ENCODE measurements around the gene GPC2.
A peak's percentile ranks its signal among the peaks of the same experiment; 100 is the strongest.

Gene GPC2

DNA sequence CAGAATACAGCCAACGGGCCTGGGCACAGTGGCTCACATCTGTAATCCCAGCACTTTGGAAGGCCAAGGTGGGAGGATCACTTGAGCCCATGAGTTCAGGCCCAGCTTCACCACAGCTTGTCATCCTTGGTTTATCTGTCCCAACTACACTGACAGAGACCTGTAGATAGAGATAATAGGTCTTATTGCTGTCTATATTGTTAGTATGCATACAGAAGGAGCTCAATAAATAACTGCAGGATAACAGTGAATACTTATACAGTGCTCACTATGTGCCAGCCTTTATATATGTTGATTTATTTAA, 56.5 kb downstream of the GPC2 start:
- Histone ChIP-seq H3K27ac (ENCODE audit: insufficient read depth, low read depth, low read length, poor library complexity, severe bottlenecking) (no peak overlapping the region), H3K36me3 (ENCODE audit: control insufficient read depth, insufficient read depth, low read length) (no peaks in the 10 kb centered on the region), H3K4me3 (ENCODE audit: insufficient read depth, low read depth, low read length) (peak overlapping the region; percentile 83), H3K4me1 (ENCODE audit: control insufficient read depth, insufficient read depth, low read length) (peaks cover 3% of the 10 kb centered on the region), H3K9me3 (ENCODE audit: control insufficient read depth, low read length) (no peaks in the 10 kb centered on the region), H3K27me3 (ENCODE audit: control insufficient read depth, insufficient read depth, low read length, poor library complexity, severe bottlenecking) (no peaks in the 10 kb centered on the region)
- WGBS, 2 experiments, result 49 to 58% methylated on average over 1 of the region's 1 CpG

DNA sequence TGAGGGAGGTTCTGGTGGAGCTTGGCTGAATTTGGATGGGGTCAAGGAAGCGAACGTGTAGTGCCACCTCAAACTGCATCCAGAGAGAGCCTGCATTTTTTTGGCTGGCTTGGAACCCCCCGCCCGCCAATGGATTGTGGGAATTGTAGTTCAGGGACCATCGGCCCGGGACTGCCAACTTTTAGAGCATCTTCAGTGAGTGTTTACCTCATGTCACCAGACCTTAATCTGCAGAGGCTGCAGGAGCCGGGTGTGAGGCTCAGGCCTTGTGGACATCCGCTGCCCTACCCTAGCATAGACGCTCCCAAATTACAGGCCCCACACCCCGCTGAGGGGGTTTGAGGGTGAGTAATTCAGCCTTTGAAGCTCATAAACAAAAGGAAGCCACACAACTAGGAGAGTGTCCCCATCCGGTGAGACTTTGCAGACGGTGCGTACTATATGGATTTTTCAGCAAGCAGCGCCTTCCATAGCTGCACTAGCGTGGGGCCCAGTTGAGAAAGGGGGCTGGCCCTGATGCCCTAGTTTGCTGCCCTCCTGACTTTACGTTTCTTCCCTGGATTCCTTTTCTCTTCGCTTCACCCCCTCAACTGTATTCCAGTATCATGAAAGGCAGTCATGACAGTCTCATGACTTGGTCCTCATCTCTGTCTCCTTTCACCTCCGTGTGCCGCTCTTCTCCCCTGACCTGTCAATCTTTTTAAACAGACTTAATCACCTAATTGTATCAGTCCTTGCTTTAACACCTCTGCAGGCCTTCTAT, 57.0 kb downstream of the GPC2 start:
- Histone ChIP-seq H3K36me3 (ENCODE audit: control insufficient read depth, insufficient read depth, low read length) (no peaks in the 10 kb centered on the region), H3K4me1 (ENCODE audit: control insufficient read depth, insufficient read depth, low read length) (peaks cover 3% of the 10 kb centered on the region), H3K27ac (ENCODE audit: insufficient read depth, low read depth, low read length, poor library complexity, severe bottlenecking) (peak overlapping the region; percentile 99), H3K27me3 (ENCODE audit: control insufficient read depth, insufficient read depth, low read length, poor library complexity, severe bottlenecking) (no peaks in the 10 kb centered on the region), H3K9me3 (ENCODE audit: control insufficient read depth, low read length) (no peaks in the 10 kb centered on the region), H3K4me3 (ENCODE audit: insufficient read depth, low read depth, low read length) (peak overlapping the region; percentile 83)
- 13 to 16% methylated on average over 19 of the region's 19 CpGs for whole genome bisulfite sequencing, 2 experiments
